T-helper 9 cell (primary cell): ENCODE measurements around the gene ADCY2.

ENCODE experiments used
- DNase-seq: peaks from one replicate; pipeline ENCODE4 v3.0.0-alpha.2; 2020

ADCY2 gene

GRCh38 chr5:7516253-7516652, 120.3 kb downstream of the ADCY2 start:
- DNase-seq: no peak

- DNase-seq: no peak
These were observed 121.1 kb downstream of the ADCY2 start for GRCh38 chr5:7517006-7517405.

GRCh38 chr5:7518947-7519560, 123.1 kb downstream of the ADCY2 start:
- no peak for DNase-seq

- no peak for DNase-seq
These were observed 123.6 kb downstream of the ADCY2 start for GRCh38 chr5:7519564-7519963.

GRCh38 chr5:7529880-7530279, 133.9 kb downstream of the ADCY2 start:
- DNase-seq: no peak

GRCh38 chr5:7533941-7534340, 138.0 kb downstream of the ADCY2 start:
- DNase-seq: no peak

GRCh38 chr5:7534505-7534904, 138.6 kb downstream of the ADCY2 start:
- DNase-seq: no peak

GRCh38 chr5:7537573-7537972, 141.6 kb downstream of the ADCY2 start:
- DNase-seq: no peak

- no peak for DNase-seq
These were observed 143.6 kb downstream of the ADCY2 start for GRCh38 chr5:7539571-7539970.

GRCh38 chr5:7540736-7541485, 145.0 kb downstream of the ADCY2 start:
- DNase-seq: no peak

GRCh38 chr5:7541898-7542297, 146.0 kb downstream of the ADCY2 start:
- DNase-seq: no peak

- no peak for DNase-seq
These were observed 150.6 kb downstream of the ADCY2 start for GRCh38 chr5:7546555-7546954.

- DNase-seq: no peak
These were observed 152.7 kb downstream of the ADCY2 start for GRCh38 chr5:7548596-7548995.

- no peak for DNase-seq
These were observed 169.6 kb downstream of the ADCY2 start for GRCh38 chr5:7565559-7565958.

GRCh38 chr5:7576023-7576715, 180.2 kb downstream of the ADCY2 start:
- DNase-seq: no peak

- no peak for DNase-seq
These were observed 181.4 kb downstream of the ADCY2 start for GRCh38 chr5:7577381-7577780.

GRCh38 chr5:7578071-7578470, 182.1 kb downstream of the ADCY2 start:
- DNase-seq: no peak

- no peak for DNase-seq
These were observed 188.8 kb downstream of the ADCY2 start for GRCh38 chr5:7584749-7585148.

GRCh38 chr5:7585807-7586206, 189.9 kb downstream of the ADCY2 start:
- no peak for DNase-seq

- DNase-seq: no peak
These were observed 190.5 kb downstream of the ADCY2 start for GRCh38 chr5:7586480-7586879.

- DNase-seq: no peak
These were observed 193.9 kb downstream of the ADCY2 start for GRCh38 chr5:7589800-7590199.

GRCh38 chr5:7592910-7593309, 197.0 kb downstream of the ADCY2 start:
- no peak for DNase-seq

GRCh38 chr5:7597059-7597642, 201.2 kb downstream of the ADCY2 start:
- no peak for DNase-seq
